Raji (cell line): ENCODE measurements around the gene PHACTR4.

ENCODE experiments used
- POLR2A ChIP-seq: IDR thresholded peaks from 2 replicates; pipeline ENCODE4 v1.6.1; 2011; ENCODE audit warnings: low read depth, low read length, control low read depth; ENCODE audit not compliant: insufficient read depth

PHACTR4 gene

GRCh38 chr1:28364888-28365287, 4.7 kb upstream of the PHACTR4 start:
- TF ChIP-seq POLR2A: no peak

- TF ChIP-seq POLR2A: no peak
These were observed 3.7 kb upstream of the PHACTR4 start for GRCh38 chr1:28365864-28366263.

- no peak for TF ChIP-seq POLR2A
These were observed 884 bp downstream of the PHACTR4 start for GRCh38 chr1:28370239-28371009.

- no peak for TF ChIP-seq POLR2A
These were observed 1.5 kb downstream of the PHACTR4 start for GRCh38 chr1:28371010-28371377.

- no peak for TF ChIP-seq POLR2A
These were observed 4.8 kb downstream of the PHACTR4 start for GRCh38 chr1:28374297-28374696.

GRCh38 chr1:28378906-28379305, 9.4 kb downstream of the PHACTR4 start:
- no peak for TF ChIP-seq POLR2A

- no peak for TF ChIP-seq POLR2A
These were observed 10.9 kb downstream of the PHACTR4 start for GRCh38 chr1:28380394-28380793.

- TF ChIP-seq POLR2A: no peak
These were observed 22.6 kb downstream of the PHACTR4 start for GRCh38 chr1:28392027-28392652.

GRCh38 chr1:28394136-28394535, 24.6 kb downstream of the PHACTR4 start:
- no peak for TF ChIP-seq POLR2A

- TF ChIP-seq POLR2A: no peak
These were observed 25.6 kb downstream of the PHACTR4 start for GRCh38 chr1:28395181-28395580.

- no peak for TF ChIP-seq POLR2A
These were observed 32.2 kb downstream of the PHACTR4 start for GRCh38 chr1:28401760-28402159.

GRCh38 chr1:28409090-28409489, 39.5 kb downstream of the PHACTR4 start:
- no peak for TF ChIP-seq POLR2A

GRCh38 chr1:28411656-28412055, 42.1 kb downstream of the PHACTR4 start:
- TF ChIP-seq POLR2A: no peak

- no peak for TF ChIP-seq POLR2A
These were observed 43.2 kb downstream of the PHACTR4 start for GRCh38 chr1:28412731-28413130.

GRCh38 chr1:28416509-28417194, 47.1 kb downstream of the PHACTR4 start:
- no peak for TF ChIP-seq POLR2A

GRCh38 chr1:28417441-28417922, 47.9 kb downstream of the PHACTR4 start:
- TF ChIP-seq POLR2A: no peak
